CD14-positive monocyte (primary cell): Measurements from ENCODE around the gene UBC. TPM values are rescaled to one million over a fixed set of nuclear protein-coding genes. Genes with fewer than 3 reads are reported as not detected.
"Not testable (repeated sequence)": the region's sequence is repeated elsewhere in the genome, so short reads cannot be mapped to it uniquely, and the experiment has no call there.

ENCODE experiments used
- DNase-seq, 3 donors: peaks; one replicate each; pipeline ENCODE4 v3.0.0-alpha.2; 2011 to 2022
- H2AFZ ChIP-seq: 2 replicates; pipeline ENCODE4 v1.6.0; 2012; ENCODE audit warnings: mild to moderate bottlenecking, low read depth, low read length, inconsistent platforms; ENCODE audit not compliant: insufficient read depth, poor library complexity, severe bottlenecking
- H3K27ac ChIP-seq, 2 donors: 1 replicate in 1 of 2; 2 replicates in 1 of 2; pipeline ENCODE4 v1.5.1; 2012 to 2013; ENCODE audit warnings: low read length in 2 of 2, control low read depth in 1 of 2, inconsistent platforms in 1 of 2, low read depth in 1 of 2, mild to moderate bottlenecking in 1 of 2
- H3K27me3 ChIP-seq, 2 donors: one replicate each; pipeline versions ENCODE4 v1.6.0 to v1.6.1; 2011 to 2013; ENCODE audit warnings: low read length in 2 of 2; ENCODE audit not compliant: control insufficient read depth in 2 of 2, insufficient read depth in 2 of 2
- H3K36me3 ChIP-seq, 2 donors: replicated peaks in 1 of 2; 1 replicate in 1 of 2; 2 replicates in 1 of 2; pipeline versions ENCODE4 v1.5.1 to v1.6.1; 2012 to 2013; ENCODE audit warnings: low read length in 2 of 2, control low read depth in 1 of 2, inconsistent platforms in 1 of 2, mild to moderate bottlenecking in 1 of 2; ENCODE audit not compliant: insufficient read depth in 2 of 2, control insufficient read depth in 1 of 2
- H3K4me1 ChIP-seq, 2 donors: 1 replicate in 1 of 2; 2 replicates in 1 of 2; pipeline versions ENCODE4 v1.5.1 to v1.6.1; 2012 to 2013; ENCODE audit warnings: low read length in 2 of 2, control low read depth in 1 of 2, inconsistent platforms in 1 of 2, mild to moderate bottlenecking in 1 of 2, moderate library complexity in 1 of 2; ENCODE audit not compliant: insufficient read depth in 2 of 2, control insufficient read depth in 1 of 2
- H3K4me2 ChIP-seq: replicated peaks from 2 replicates; pipeline ENCODE3; 2012; ENCODE audit warnings: low read length, moderate library complexity, mild to moderate bottlenecking; ENCODE audit not compliant: poor library complexity, severe bottlenecking; ENCODE audit errors: extremely low read depth
- H3K4me3 ChIP-seq, 3 experiments: fragments of 200-600 bp in 1 of 3; sonication (generic) in 1 of 3; replicated peaks in 1 of 3; 1 replicate in 2 of 3; 2 replicates in 1 of 3; pipeline ENCODE4 v1.5.1; 2011 to 2013; ENCODE audit warnings: low read length in 3 of 3, mild to moderate bottlenecking in 3 of 3, control low read depth in 2 of 3, low read depth in 2 of 3, inconsistent platforms in 1 of 3, moderate library complexity in 1 of 3
- H3K79me2 ChIP-seq: 2 replicates; pipeline ENCODE4 v1.6.0; 2012; ENCODE audit warnings: mild to moderate bottlenecking, control low read depth, inconsistent platforms, low read length, moderate library complexity; ENCODE audit not compliant: insufficient read depth
- H3K9ac ChIP-seq: 2 replicates; pipeline ENCODE4 v1.6.0; 2017; ENCODE audit warnings: low read length, mild to moderate bottlenecking; ENCODE audit not compliant: insufficient read depth, poor library complexity, severe bottlenecking
- H3K9me3 ChIP-seq, 2 donors: replicated peaks in 1 of 2; 1 replicate in 1 of 2; 2 replicates in 1 of 2; pipeline versions ENCODE4 v1.5.1 to v1.6.1; 2012 to 2013; ENCODE audit warnings: low read length in 2 of 2, control low read depth in 1 of 2; ENCODE audit not compliant: control insufficient read depth in 1 of 2, insufficient read depth in 1 of 2
- H4K20me1 ChIP-seq: 2 replicates; pipeline ENCODE4 v1.6.0; 2012; ENCODE audit warnings: mild to moderate bottlenecking, low read length, control low read depth, moderate library complexity; ENCODE audit not compliant: insufficient read depth
- H3K27ac Mint-ChIP-seq, 7 donors: one replicate each; pipeline ENCODE4 v1.8.0; 2020; ENCODE audit warnings: mild to moderate bottlenecking in 7 of 7, mixed read lengths in 7 of 7, moderate library complexity in 6 of 7, inconsistent platforms in 2 of 7
- H3K27me3 Mint-ChIP-seq, 3 donors: one replicate each; pipeline ENCODE4 v1.8.0; 2021 to 2022; ENCODE audit warnings: low read depth in 3 of 3, mild to moderate bottlenecking in 3 of 3, mixed read lengths in 3 of 3, moderate library complexity in 3 of 3, inconsistent platforms in 1 of 3
- H3K36me3 Mint-ChIP-seq, 2 donors: one replicate each; pipeline ENCODE4 v1.8.0; 2020; ENCODE audit warnings: mixed read lengths in 2 of 2, inconsistent platforms in 1 of 2, mild to moderate bottlenecking in 1 of 2
- H3K4me1 Mint-ChIP-seq: one replicate; pipeline ENCODE4 v1.8.0; 2020; ENCODE audit warnings: mild to moderate bottlenecking, mixed read lengths
- H3K4me3 Mint-ChIP-seq, 2 donors: one replicate each; pipeline ENCODE4 v1.8.0; 2020; ENCODE audit warnings: mild to moderate bottlenecking in 2 of 2, mixed read lengths in 2 of 2, moderate library complexity in 1 of 2
- H3K9me3 Mint-ChIP-seq, 7 donors: one replicate each; pipeline ENCODE4 v1.8.0; 2020 to 2022; ENCODE audit warnings: mixed read lengths in 7 of 7, mild to moderate bottlenecking in 6 of 7, moderate library complexity in 6 of 7, inconsistent platforms in 2 of 7
- WGBS: methylation state at CpG from one replicate; pipeline ENCODE4 v1.1.5; 2013; ENCODE audit warnings: missing lambda C conversion rate; ENCODE audit not compliant: insufficient coverage; 5-methylcytosine and 5-hydroxymethylcytosine counted together
- intact Hi-C, 2 donors: fragments of 100-400 bp; cut with micrococcal nuclease; formaldehyde crosslinking; loops; one replicate each; pipeline versions ENCODE4 v1.15.0 to v1.15.1; 2023
- polyA plus RNA-seq, 3 donors: library from polyadenylated mRNA; depleted of rRNA in 1 of 3; unstranded in 2 of 3; stranded (reverse) in 1 of 3; fragments of 300-500 nt in 2 of 3; fragments of >200 nt in 1 of 3; fragmentation: Illumina TruSeq in 2 of 3; gene quantifications; 1 replicate in 2 of 3; 2 replicates in 1 of 3; pipeline ENCODE4 v1.2.3, GENCODE V29; 2012 to 2021
- TF ChIP-seq, protein P1 (sequence below): fragments of 200-600 bp; IDR thresholded peaks from one replicate; pipeline ENCODE4 v1.8.0; 2022; ENCODE audit warnings: antibody characterized with exemption, mild to moderate bottlenecking

The UBC gene
- polyA plus RNA-seq, 3 donors = 969 to 11,097 (median 1,385) TPM

GRCh38 chr12:124888260-124888659 is 26.2 kb downstream of the UBC start:
- no peak overlapping the region for H3K9ac ChIP-seq
- H3K4me3 ChIP-seq = no peak overlapping the region
- no peaks in the 10 kb centered on the region for H3K79me2 ChIP-seq
- no peak for DNase-seq
- H3K27me3 Mint-ChIP-seq = peaks cover 0 to 4% (median 0%) of the 10 kb centered on the region in 3 donors
- no peaks in the 10 kb centered on the region for H4K20me1 ChIP-seq
- TF ChIP-seq, protein P1, sequence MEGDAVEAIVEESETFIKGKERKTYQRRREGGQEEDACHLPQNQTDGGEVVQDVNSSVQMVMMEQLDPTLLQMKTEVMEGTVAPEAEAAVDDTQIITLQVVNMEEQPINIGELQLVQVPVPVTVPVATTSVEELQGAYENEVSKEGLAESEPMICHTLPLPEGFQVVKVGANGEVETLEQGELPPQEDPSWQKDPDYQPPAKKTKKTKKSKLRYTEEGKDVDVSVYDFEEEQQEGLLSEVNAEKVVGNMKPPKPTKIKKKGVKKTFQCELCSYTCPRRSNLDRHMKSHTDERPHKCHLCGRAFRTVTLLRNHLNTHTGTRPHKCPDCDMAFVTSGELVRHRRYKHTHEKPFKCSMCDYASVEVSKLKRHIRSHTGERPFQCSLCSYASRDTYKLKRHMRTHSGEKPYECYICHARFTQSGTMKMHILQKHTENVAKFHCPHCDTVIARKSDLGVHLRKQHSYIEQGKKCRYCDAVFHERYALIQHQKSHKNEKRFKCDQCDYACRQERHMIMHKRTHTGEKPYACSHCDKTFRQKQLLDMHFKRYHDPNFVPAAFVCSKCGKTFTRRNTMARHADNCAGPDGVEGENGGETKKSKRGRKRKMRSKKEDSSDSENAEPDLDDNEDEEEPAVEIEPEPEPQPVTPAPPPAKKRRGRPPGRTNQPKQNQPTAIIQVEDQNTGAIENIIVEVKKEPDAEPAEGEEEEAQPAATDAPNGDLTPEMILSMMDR = no peak
- no peak overlapping the region for H3K4me2 ChIP-seq
- H2AFZ ChIP-seq = no peak overlapping the region
- H3K4me1 ChIP-seq = peaks cover 3 to 17% of the 10 kb centered on the region in 2 donors
- H3K27ac Mint-ChIP-seq = no peak overlapping the region
- intact Hi-C loops = no loop called here
- H3K36me3 Mint-ChIP-seq = no peaks in the 10 kb centered on the region
- WGBS = 100% methylated on average over 1 of the region's 2 CpGs
- no peaks in the 10 kb centered on the region for H3K9me3 ChIP-seq
- H3K27ac ChIP-seq = no peak overlapping the region
- H3K4me3 Mint-ChIP-seq = no peak overlapping the region
- H3K4me1 Mint-ChIP-seq = peaks cover 16% of the 10 kb centered on the region
- H3K9me3 Mint-ChIP-seq = peaks cover 0 to 5% (median 0%) of the 10 kb centered on the region in 7 donors
- H3K27me3 ChIP-seq = no peaks in the 10 kb centered on the region
- no peaks in the 10 kb centered on the region for H3K36me3 ChIP-seq

GRCh38 chr12:124887766-124888165 is 26.7 kb downstream of the UBC start:
- H3K9me3 Mint-ChIP-seq, H3K36me3 Mint-ChIP-seq, H3K36me3 ChIP-seq, H3K27me3 Mint-ChIP-seq, H3K79me2 ChIP-seq, H3K4me3 Mint-ChIP-seq, intact Hi-C loops, H3K4me3 ChIP-seq, H3K27ac Mint-ChIP-seq, H3K9ac ChIP-seq, H3K9me3 ChIP-seq, H4K20me1 ChIP-seq, H3K4me2 ChIP-seq, H3K27me3 ChIP-seq, H3K27ac ChIP-seq, H2AFZ ChIP-seq, DNase-seq: not testable (repeated sequence)
- H3K4me1 Mint-ChIP-seq = peaks cover 20% of the 10 kb centered on the region
- H3K4me1 ChIP-seq = peaks cover 5 to 22% of the 10 kb centered on the region in 2 donors
- 96% methylated on average over 8 of the region's 9 CpGs for WGBS
